ENCODE data around the gene SNAP23. TPM values are rescaled to one million over a fixed set of nuclear protein-coding genes. Genes with fewer than 3 reads are reported as not detected.

Gene SNAP23
- total and polyA plus RNA-seq, 2 experiments from 2014 or later: 58.8 to 88.1 TPM

DNA sequence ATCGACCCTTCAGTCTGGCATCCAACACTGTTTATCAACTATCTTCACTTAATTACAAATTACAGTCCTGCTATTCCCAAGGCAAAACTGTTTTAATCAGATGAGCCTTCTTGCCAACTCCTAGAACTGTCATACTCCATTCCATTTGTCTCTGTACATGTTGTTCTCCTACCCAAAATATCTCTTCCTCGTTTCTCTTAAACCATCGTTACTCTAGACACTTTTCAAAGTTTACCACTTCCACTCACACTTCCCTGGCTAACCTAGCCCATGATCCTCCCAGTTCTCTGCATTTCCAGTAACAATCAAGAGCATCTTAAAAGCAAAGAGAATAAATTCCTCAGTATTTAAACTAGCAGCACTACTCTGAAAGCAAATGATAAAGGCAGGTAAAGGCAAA is 24.4 kb upstream of the SNAP23 start:
- 0 out of 2 replicates have a peak, but pooled peaks cover 5% of the 10 kb centered on the region for H4K20me1 ChIP-seq (replicated peaks; ENCODE audit: insufficient read depth)
- ATAC-seq: no peak
- no peak overlapping the region for H2AFZ ChIP-seq
- no peaks in the 10 kb centered on the region; the same call in 2 of the 3 replicates for H3K36me3 Mint-ChIP-seq (ENCODE audit: low read depth)
- H3K27me3 Mint-ChIP-seq (ENCODE audit: insufficient read depth, low read depth, poor library complexity): peaks cover 6% of the 10 kb centered on the region
- no peak overlapping the region for H3K27ac ChIP-seq (ENCODE audit: low read depth)
- H3K4me2 ChIP-seq: no peak overlapping the region
- TF ChIP-seq REST (IDR thresholded peaks at IDR 0.05; ENCODE audit: unreplicated experiment) (no peak), NANOG (IDR thresholded peaks at IDR 0.05; ENCODE audit: borderline replicate concordance) (no peak), EZH2phosphoT487 (IDR thresholded peaks at IDR 0.05; ENCODE audit: unreplicated experiment) (no peak), ETS1 (IDR thresholded peaks at IDR 0.05) (no peak), ZNF114 (CRISPR knock-in tag; IDR thresholded peaks at IDR 0.05) (no peak)
- no peaks in the 10 kb centered on the region for H3F3A ChIP-seq (replicated peaks; ENCODE audit: low read depth)
- no peak for DNase-seq (ENCODE audit: low spot score)
- no peaks in the 10 kb centered on the region for H3K9me2 ChIP-seq (ENCODE audit: insufficient read depth)
- H3K4me3 Mint-ChIP-seq: no peak overlapping the region
- no peak overlapping the region for H3K27ac Mint-ChIP-seq
- peaks cover 7% of the 10 kb centered on the region; the same call in 1 of the 2 replicates for H3K79me2 ChIP-seq (replicated peaks; ENCODE audit: insufficient read depth)
- H3K36me3 ChIP-seq (ENCODE audit: insufficient read depth): no peaks in the 10 kb centered on the region
- H3K4me3 ChIP-seq: no peak overlapping the region
- no peaks in the 10 kb centered on the region for H3K9me3 Mint-ChIP-seq
- no peaks in the 10 kb centered on the region for H3K4me1 ChIP-seq (ENCODE audit: insufficient read depth)
- no peaks in the 10 kb centered on the region for H3K27me3 ChIP-seq (ENCODE audit: insufficient read depth)
- H3K4me1 Mint-ChIP-seq: no peaks in the 10 kb centered on the region

- H3K9me3 Mint-ChIP-seq: no peaks in the 10 kb centered on the region
- H3K27ac Mint-ChIP-seq: 0 out of 2 replicates have a peak overlapping the region, but pooled peaks have one; percentile 62
- no peaks in the 10 kb centered on the region for H3K4me1 Mint-ChIP-seq
- no peaks in the 10 kb centered on the region for H3F3A ChIP-seq (replicated peaks; ENCODE audit: low read depth)
- no peak for ATAC-seq
- H3K4me3 Mint-ChIP-seq: no peak overlapping the region
- peak overlapping the region; percentile 62; the same call in 1 of the 2 replicates for H3K27ac ChIP-seq (ENCODE audit: low read depth)
- no peak overlapping the region for H3K4me3 ChIP-seq
- H3K79me2 ChIP-seq (replicated peaks; ENCODE audit: insufficient read depth): peaks cover 6% of the 10 kb centered on the region
- 0 out of 2 replicates have a peak, but pooled peaks cover 5% of the 10 kb centered on the region for H4K20me1 ChIP-seq (replicated peaks; ENCODE audit: insufficient read depth)
- H3K9me2 ChIP-seq (ENCODE audit: insufficient read depth): no peaks in the 10 kb centered on the region
- H3K36me3 ChIP-seq (ENCODE audit: insufficient read depth): no peaks in the 10 kb centered on the region
- no peaks in the 10 kb centered on the region for H3K36me3 Mint-ChIP-seq (ENCODE audit: low read depth)
- no peak overlapping the region for H3K4me2 ChIP-seq
- H2AFZ ChIP-seq: no peak overlapping the region
- no peak for TF ChIP-seq NANOG (IDR thresholded peaks at IDR 0.05; ENCODE audit: borderline replicate concordance)
- H3K27me3 ChIP-seq (ENCODE audit: insufficient read depth): no peaks in the 10 kb centered on the region
- no peak for DNase-seq (ENCODE audit: low spot score)
- no peaks in the 10 kb centered on the region for H3K4me1 ChIP-seq (ENCODE audit: insufficient read depth)
- H3K27me3 Mint-ChIP-seq (ENCODE audit: insufficient read depth, low read depth, poor library complexity): peaks cover 5% of the 10 kb centered on the region
These were observed 20.6 kb upstream of the SNAP23 start for GRCh38 chr15:42474827-42475226.

- Histone ChIP-seq H2AFZ (no peak overlapping the region), H3K4me3 (no peak overlapping the region), H3K4me1 (ENCODE audit: insufficient read depth) (no peaks in the 10 kb centered on the region), H3K27me3 (ENCODE audit: insufficient read depth) (no peaks in the 10 kb centered on the region), H3K79me2 (replicated peaks; ENCODE audit: insufficient read depth) (peaks cover 34% of the 10 kb centered on the region), H3K27ac (ENCODE audit: low read depth) (no peak overlapping the region), H3K4me2 (no peak overlapping the region), H3F3A (replicated peaks; ENCODE audit: low read depth) (no peaks in the 10 kb centered on the region), H3K9me2 (ENCODE audit: insufficient read depth) (no peaks in the 10 kb centered on the region), H4K20me1 (replicated peaks; ENCODE audit: insufficient read depth) (no peaks in the 10 kb centered on the region; the same call in 1 of the 2 replicates), H3K36me3 (ENCODE audit: insufficient read depth) (no peaks in the 10 kb centered on the region)
- H3K27ac Mint-ChIP-seq: no peak overlapping the region
- peaks cover 2% of the 10 kb centered on the region for H3K27me3 Mint-ChIP-seq (ENCODE audit: insufficient read depth, low read depth, poor library complexity)
- H3K4me1 Mint-ChIP-seq: no peaks in the 10 kb centered on the region
- DNase-seq (ENCODE audit: low spot score) (no peak), ATAC-seq (no peak)
- peaks cover 6% of the 10 kb centered on the region; the same call in 2 of the 3 replicates for H3K36me3 Mint-ChIP-seq (ENCODE audit: low read depth)
- no peak overlapping the region for H3K4me3 Mint-ChIP-seq
- H3K9me3 Mint-ChIP-seq: no peaks in the 10 kb centered on the region
- no peak for TF ChIP-seq REST (IDR thresholded peaks at IDR 0.05; ENCODE audit: unreplicated experiment)
- no peak for TF ChIP-seq CREB1 (CRISPR knock-in tag; IDR thresholded peaks at IDR 0.05; ENCODE audit: low read depth)
- TF ChIP-seq EZH2phosphoT487 (IDR thresholded peaks at IDR 0.05; ENCODE audit: unreplicated experiment): no peak
These were observed 12.7 kb upstream of the SNAP23 start for GRCh38 chr15:42482701-42483100.

Data from GM23338 (cell line).